Measurements from ENCODE around the gene GJD3.
A peak's percentile ranks its signal among the peaks of the same experiment; 100 is the strongest.
"Not testable (repeated sequence)": the region's sequence is repeated elsewhere in the genome, so short reads cannot be mapped to it uniquely, and the experiment has no call there.

GJD3 gene

GRCh38 chr17:40364121-40364861 is at the start of gene GJD3:
GJD3 (minus strand) TSS chr17:40364737; CDS start chr17:40363815, 922 bp downstream.
- H3K4me3 ChIP-seq (ENCODE audit: low read depth, low read length) = peak within 1 kb of the TSS; percentile 55
- no peak for DNase-seq (ENCODE audit: low read depth)
- no peak for TF ChIP-seq CTCF (IDR thresholded peaks at IDR 0.05; ENCODE audit: insufficient read depth, low read depth, low read length, missing control alignments)

DNA sequence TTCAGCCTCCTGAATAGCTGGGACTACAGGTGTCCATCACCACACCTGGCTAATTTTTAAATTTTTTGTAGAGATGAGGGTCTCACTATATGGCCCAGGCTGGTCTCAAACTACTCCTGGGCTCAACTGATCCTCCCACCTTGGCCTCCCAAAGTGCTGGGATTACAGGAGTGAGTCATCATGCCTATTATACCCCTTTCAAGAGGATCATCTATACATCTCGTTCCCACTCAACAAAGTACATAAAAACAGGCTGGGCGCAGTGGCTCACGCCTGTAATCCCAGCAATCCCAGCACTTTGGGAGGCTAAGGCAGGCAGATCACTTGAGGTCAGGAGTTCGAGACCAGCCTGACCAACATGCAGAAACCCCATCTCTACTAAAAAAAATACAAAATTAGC is 49.8 kb upstream of the GJD3 start:
- not testable (repeated sequence) for H3K4me3 ChIP-seq (ENCODE audit: low read depth, low read length)

DNA sequence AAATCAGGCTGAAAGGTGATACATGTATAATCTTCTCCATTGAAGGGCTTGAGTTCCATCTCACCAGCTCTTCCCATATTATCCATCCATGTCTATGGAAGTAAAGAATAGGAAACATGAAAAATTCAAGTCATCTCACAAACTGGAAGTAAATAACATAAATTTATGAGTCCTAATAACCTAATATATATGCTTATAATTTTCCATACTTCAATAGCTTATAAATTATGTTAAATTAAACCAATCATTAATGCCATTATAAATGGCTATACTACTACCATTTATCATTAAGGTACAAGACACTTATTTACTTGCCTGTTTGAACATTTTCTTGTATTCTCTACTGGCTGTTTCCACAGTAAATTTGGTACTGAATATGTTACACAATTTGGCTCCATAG is 48.3 kb upstream of the GJD3 start:
- H3K4me3 ChIP-seq (ENCODE audit: low read depth, low read length) = no peak overlapping the region
- no peak for TF ChIP-seq CTCF (IDR thresholded peaks at IDR 0.05; ENCODE audit: insufficient read depth, low read depth, low read length, missing control alignments)

More for the DNA sequence above, 49.8 kb upstream of the GJD3 start:
- not testable (repeated sequence) for DNase-seq (ENCODE audit: low read depth)

DNA sequence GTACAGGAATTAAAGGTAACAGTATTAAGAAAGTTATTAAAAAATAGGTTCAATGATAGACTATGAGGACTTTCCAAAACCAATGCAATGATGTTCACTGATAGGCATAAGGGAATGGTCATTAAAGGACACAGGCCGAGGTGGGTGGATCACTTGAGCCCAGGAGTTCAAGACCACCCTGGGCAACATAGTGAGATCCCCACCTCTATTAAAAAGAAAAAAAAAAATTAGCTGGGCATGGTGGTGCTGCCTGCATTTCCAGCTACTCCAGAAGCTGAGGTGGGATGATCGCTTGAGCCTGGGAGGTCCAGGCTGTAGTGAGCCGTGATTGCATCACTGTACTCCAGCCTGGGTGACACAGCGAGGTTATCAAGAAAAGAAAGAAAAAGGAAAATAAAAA is 47.3 kb upstream of the GJD3 start:
- no peak overlapping the region for H3K4me3 ChIP-seq (ENCODE audit: low read depth, low read length)
- no peak for TF ChIP-seq CTCF (IDR thresholded peaks at IDR 0.05; ENCODE audit: insufficient read depth, low read depth, low read length, missing control alignments)

More for the DNA sequence above, 48.3 kb upstream of the GJD3 start:
- DNase-seq (ENCODE audit: low read depth) = no peak

GRCh38 chr17:40410082-40410481 is 45.5 kb upstream of the GJD3 start:
- DNase-seq (ENCODE audit: low read depth) = no peak
- no peak for TF ChIP-seq CTCF (IDR thresholded peaks at IDR 0.05; ENCODE audit: insufficient read depth, low read depth, low read length, missing control alignments)
- H3K4me3 ChIP-seq (ENCODE audit: low read depth, low read length) = no peak overlapping the region

More for the DNA sequence above, 47.3 kb upstream of the GJD3 start:
- DNase-seq (ENCODE audit: low read depth) = no peak

- not testable (repeated sequence) for DNase-seq (ENCODE audit: low read depth); H3K4me3 ChIP-seq (ENCODE audit: low read depth, low read length)
These were observed 45.0 kb upstream of the GJD3 start for GRCh38 chr17:40409540-40409939.

DNA sequence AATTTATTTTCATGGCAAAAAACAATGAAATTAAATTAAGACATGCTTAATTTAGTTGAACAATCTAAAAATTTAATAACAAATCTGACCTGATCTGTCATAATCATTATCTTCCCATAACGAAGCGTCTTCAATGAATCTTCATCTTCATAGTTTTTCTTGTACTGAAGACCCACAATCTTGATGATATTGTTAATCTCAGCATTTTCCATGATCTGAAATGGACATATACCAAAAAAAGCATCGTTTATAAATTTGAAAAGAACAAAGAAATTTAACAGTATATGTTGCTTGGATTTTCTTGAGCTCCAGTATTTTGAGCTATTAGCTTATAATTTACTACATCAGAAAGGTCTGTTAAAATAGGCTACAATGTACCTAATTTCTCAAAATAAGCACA is 42.9 kb upstream of the GJD3 start:
- no peak for TF ChIP-seq CTCF (IDR thresholded peaks at IDR 0.05; ENCODE audit: insufficient read depth, low read depth, low read length, missing control alignments)
- no peak overlapping the region for H3K4me3 ChIP-seq (ENCODE audit: low read depth, low read length)
- no peak for DNase-seq (ENCODE audit: low read depth)

GRCh38 chr17:40404003-40404402 is 39.5 kb upstream of the GJD3 start:
- H3K4me3 ChIP-seq (ENCODE audit: low read depth, low read length) = no peak overlapping the region
- no peak for TF ChIP-seq CTCF (IDR thresholded peaks at IDR 0.05; ENCODE audit: insufficient read depth, low read depth, low read length, missing control alignments)
- no peak for DNase-seq (ENCODE audit: low read depth)

Data from GM12865 (cell line).